SKM-1 treated with dmso at 0.1 percent for 144 hours (cell line): ENCODE results near the gene AGTRAP.
A peak's percentile ranks its signal among the peaks of the same experiment; 100 is the strongest.

Source experiments
- DNase-seq: peaks from one replicate; lab custom pipeline; 2025; ENCODE audit not compliant: unreplicated experiment; lab: John Stamatoyannopoulos, UW

Gene AGTRAP

DNA sequence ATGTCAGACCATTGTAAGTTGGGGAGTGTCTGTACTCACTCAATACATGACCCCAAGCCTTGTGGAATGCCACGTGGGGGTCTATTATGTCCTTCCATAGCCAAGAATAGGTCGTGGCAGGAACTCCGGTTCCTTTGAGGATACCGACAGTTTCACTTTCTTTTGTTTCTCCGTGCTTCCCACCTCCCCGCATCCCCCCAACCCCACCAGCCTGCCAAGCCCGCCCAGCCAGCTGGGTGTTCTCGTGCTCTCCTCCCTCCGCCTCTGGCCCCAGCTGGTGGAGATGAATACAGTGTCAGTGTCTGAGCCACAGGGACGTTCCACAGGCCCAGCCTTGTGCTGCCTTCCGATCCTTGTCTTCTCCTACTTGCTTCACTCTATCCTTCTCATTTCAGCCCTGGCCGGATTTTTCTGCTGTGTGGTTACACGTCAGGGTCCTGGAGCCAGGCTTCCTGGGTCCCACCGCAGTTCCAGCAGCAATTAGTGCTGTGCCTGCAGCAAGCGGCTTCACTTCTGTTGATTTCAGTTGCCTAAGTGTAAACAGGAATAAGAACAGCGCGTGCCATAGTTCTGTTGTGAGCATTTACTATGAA is 4.1 kb upstream of the AGTRAP start:
- no peak for DNase-seq

DNA sequence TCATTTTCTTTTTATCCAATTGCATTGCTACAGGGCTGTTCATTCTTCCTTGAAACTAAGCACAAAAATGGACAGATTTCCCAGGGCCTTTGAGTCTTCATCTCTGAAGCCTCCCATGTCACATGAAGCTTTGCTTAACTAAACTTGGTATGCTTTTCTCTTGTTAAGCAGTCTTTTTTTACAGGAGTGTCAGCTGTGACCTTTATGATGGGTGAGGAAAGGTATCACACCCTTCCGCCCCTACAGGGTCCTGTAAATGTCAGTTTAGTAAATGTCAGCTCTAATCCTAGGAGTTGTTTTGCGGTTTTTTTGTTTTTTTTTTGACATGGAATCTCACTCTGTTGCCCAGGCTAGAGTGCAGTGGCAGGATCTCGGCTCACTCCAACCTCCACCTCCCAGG is 2.6 kb upstream of the AGTRAP start:
- DNase-seq = no peak

DNA sequence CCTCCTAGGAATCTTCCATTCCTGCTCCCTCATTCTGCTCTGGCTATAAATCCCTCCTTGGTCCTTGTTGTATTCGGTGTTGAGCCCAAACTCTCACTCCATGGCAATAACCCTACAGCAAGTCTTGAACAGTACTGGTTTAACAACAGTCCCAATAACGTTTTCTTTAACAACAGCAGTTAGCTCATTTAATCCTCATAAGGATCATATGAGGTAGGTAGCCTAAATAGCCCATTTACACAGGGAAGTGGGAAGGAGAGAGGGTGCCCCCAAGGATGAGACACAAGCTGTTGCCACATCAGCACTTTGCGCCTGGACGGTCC is 444 bp upstream of the AGTRAP start:
- no peak for DNase-seq

DNA sequence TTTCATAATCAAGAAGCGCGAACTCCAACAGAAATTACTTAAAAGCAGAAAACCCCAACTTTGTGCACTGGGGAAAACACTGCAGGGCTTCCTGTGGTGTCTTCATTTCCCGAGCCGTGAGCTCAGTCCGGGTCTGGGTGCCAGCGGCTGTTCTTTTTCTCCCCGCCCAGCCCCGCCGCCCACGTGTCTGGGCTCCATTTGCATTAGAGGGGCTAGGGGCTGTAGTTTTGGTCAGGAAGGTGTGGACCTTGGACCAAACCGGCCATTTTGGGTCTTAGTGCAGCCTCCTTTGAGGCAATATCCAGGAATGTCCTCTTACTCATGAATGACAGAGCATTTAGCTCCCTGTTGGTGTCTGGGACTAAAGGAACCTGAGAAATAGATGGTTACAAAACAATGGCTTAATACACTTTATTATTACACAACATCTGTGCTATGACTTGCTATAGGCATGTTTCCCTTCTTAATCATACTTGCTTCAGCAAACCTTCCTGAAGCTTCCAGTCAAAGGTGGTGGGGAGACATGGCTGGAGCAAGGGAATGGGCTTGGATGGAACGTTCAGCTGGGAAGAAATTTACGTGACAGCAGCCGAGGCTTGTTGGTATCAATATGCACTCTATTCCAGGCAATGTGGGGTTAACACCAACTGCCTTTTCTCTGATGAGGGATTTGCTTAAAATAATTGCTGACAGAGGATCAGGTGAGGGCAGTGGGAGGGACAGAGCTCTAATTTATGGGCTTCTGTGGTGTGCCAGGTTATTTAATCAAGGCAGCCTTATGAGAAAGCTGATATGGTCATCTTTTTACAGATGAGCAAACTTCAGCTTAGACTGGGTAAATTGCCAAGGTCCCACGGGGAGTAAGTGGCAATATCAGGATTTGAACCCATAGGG is 1.1 kb downstream of the AGTRAP start:
- peak; percentile 91 for DNase-seq

DNA sequence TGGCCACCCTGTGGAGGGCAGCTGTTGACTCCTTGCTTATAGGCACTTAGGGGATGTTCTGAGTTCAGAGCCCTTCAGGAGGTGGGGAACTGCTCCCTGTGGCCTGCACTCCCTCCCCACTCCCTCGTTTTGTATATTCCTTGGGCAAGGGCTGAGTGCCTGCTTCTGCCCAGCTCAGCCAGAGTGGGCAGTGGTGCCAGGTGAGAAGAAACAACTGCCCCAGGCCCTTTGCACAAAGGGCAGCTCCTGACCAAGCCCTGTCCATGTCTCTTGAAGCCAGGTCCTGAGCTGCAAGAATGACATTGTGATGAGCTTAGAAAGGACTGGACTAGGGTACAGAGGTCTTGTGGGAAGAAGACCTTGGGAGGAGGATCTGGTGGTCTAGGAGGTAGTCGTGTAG is 2.2 kb downstream of the AGTRAP start:
- no peak for DNase-seq

DNA sequence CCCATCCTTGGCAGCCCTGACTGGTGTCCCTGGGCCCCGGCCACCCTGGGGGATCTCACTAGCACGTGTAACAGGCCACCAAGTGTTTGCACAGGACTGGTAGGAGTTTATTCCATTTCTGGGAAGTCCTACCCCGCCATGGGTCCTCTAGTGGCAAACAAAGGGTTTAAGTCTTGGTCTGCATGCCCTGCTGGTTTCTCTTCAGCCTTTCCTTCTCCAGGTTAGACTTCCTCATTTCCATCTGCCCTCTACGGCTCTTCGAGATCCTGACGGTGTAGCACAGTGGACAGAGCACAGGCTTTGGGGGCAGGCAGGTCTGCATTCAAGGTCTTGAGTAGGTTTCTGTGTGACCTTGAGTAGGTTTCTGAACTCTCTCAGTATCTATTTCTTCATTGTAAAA is 2.8 kb downstream of the AGTRAP start:
- DNase-seq = peak; percentile 70

DNA sequence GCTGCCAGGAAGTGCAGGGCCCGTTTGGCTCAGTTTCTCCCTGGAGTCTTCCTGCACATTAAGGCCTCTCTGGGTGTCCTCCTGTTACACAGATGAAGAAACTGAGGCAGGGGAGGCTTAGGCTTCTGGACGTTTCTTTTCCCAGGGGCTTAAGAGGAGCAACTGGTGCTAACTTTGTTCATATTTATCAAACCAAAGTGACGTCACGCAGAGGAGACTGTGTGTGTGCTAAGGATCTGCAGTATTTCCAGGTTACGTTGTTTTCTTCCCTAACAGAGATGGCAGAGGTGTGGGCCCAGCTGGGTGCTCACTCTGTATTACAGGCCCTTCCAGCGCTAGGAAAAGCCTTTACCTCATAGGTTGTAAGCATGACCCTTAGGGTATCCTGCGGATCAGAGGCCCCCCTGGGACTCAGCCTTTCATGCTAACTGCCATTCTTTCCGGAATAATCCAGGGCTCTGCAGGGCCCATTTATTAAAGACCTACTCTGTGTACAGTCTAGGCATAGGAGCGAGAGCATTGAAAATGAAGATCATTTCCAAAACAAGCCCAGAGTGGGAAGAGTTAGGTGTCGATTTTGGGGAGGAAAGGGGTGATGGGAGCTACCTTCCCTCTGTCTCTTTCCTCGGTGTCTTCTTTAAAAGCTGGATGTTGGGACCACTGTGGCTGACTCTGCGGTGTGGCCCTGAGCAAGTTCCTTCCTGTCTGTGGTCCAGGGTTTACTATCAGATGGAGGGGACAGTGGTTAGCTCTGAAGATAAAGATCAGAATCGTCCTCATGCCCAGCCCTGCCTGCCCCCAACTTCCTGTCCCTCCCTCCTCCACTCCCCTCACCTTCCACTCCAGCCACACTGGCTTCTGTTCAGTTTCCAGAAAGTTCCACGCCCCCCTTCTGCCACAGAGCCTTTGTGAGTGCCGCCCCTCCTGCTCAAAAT is 4.6 kb downstream of the AGTRAP start:
- peak; percentile 82 for DNase-seq

DNA sequence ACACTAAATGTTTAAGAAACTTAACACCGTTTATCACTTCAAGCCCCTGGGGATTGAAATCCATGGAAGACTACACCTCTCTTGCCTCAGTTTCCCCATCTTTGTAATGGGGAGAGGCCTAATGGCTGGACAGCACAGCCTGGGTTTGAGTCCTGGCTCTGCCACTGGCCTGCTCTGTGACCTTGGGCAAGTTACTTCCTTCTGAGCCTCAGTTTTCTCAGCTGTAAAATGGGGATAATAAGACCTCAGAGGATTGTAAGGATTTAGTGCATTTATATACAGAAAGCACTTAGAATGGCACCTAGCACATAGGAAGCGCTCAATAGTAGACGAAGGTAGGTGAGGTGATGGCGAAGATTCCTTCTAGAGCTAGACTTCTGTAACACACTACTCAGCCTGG is 5.5 kb downstream of the AGTRAP start:
- no peak for DNase-seq

DNA sequence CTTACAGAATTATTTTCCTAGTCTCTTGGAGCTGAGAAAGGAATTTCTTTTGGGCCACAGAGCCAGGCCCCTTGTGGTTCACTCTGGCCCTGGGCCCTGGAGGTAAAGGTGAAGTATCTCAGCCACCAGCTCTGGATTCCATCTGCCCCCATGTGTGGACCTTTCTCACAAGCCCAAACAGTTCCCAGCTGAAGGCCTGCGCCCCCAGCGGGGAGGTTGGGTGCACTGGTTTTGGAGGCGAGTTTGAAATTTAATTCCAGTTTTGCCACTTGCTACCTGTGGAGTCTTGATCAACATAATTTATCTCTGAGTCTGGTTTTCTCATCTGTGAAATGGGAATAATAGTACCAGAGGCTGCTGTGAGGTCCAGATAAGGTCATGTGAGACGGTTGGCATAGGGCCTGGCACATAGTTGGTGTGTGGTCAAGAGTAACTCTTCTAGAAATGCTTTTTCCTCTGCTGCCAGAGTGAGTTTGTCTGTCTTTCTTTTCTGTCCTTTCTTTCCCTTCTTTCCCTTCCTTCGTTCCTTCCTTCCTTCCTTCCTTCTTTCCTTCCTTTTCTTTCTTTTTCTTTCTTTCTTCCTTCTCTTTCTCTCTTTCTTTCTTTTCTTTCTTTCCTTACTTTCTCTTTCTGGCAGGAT is 6.1 kb downstream of the AGTRAP start:
- DNase-seq = no peak

DNA sequence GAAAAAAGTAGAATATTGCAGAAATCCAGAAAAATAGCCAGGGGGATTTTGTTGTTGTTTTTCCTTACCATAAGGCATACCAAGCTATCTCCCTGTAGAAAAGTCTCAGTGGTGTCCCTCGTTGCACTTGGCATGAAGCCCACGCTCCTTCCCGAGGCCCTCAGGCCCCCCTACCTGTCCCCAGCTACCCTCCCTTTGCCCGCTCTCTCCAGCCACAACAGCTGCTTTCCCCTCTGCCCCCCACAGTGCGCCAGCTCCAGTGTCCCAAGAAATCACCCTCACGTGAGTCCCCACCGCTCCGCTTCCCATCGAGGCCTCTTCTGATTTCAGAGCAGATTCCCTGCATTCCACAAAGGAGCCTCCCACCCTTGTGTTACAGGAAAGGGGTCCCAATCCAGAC is 8.4 kb downstream of the AGTRAP start:
- DNase-seq = no peak

DNA sequence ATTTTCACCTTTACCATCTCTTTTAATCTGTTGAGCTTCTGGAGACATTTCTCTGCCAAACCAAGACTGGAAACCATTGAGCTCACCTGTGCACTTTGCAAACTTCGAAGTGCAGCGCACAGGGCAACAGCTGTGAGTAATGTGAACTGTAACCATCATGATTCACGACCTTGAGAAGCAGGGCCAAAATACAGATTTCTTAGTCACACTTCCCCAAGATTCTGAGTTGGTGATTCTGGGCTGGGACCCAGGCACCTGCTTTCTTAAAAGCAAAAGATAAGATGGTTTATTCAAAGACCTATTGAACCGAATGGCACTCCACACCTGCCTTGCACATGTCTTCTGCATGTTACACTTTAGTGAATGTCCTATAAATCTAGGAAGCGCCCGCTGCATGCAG is 10.2 kb downstream of the AGTRAP start:
- DNase-seq = no peak

DNA sequence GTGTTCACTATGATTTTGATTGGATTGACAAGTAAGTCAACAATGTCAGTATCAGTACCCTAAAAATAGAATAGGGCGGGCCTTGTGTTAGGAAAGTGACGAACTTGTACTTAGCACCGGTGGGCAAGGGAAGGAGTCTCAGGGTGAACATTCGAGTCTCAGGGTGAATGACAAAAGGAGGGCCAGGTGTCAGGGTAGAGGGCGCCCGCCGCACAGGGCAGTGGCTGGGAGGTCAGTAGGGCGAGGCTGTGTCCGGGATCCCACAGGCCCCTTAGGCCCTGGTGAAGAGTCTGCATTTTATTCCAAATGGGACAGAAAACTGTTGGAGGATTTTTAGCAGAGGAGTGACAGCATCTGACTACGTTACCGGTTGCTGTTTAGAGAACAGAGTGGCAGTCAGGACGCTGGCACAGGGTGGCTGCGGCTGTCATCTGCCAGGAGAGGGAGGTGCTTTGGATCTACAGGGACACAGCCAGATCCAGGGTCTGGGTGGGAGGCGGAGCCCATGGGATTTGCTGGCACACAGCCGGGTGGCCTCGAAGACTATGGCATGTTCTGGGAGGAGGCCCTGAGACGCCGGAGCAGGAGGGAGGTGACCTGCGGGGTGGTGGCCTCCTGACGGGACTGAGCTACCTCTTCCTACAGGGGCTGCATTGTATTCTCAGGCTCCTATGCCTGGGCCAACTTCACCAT is 11.0 kb downstream of the AGTRAP start:
- DNase-seq = no peak

DNA sequence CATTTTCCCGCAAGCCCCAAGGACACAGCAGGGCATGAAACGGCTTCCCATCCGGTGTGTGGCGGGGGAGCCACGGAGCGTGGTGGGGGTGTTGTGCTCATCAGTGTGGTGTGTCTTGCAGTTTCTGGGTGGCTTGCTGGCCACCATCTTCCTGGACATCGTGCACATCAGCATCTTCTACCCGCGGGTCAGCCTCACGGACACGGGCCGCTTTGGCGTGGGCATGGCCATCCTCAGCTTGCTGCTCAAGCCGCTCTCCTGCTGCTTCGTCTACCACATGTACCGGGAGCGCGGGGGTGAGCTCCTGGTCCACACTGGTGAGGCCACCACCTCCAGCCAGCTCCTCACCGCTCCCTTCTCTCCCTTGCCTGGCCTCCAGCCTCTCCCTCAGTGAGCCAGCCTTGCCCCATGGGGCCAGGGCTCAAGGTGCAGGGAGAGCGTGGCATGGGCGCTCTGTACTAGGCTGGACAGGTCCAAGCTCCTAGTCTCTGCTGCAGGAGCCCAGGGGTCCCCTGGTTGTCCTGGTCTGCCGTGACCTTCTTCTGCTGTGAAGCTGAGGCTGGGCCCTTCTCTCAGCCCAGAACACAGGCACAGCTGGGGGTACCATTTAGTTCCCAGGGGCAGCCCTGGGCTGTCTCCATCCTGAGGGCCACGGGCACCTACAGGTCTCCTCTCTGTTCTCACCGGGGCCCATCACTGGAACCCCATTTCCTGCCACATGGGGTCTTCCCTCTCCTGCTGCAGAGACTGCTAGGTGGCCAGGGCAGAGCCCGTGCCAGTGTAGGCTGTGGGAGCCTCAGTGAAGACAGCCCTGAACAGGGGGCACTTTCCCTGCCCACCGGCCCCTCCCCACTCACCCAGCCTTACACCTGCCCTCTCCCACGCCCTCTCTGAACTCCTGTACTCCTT is 12.6 kb downstream of the AGTRAP start:
- DNase-seq = no peak

DNA sequence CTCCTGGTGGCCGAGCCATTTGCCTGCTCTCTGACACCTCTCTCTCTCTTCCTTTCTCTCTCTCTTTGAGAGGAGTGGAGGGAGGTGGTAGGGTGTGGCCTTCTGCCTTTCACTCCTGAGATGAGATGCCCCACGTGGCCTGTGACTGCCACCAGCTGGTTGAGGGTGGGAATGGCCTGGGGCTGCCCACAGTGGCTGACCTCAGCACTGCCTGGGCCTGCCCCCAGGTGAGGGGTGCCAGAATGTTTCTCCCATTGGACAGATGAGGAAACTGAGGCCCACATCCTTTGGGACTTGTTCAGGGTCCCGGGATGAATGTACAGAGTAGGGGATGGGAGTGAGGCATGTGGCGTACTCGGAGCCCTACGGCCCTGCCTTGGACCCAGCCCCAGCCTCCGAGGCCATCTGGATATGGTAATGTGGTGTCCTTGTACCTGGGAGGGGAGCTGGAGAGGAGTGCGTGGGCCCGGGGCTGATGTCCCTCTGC is 13.3 kb downstream of the AGTRAP start:
- DNase-seq = peak; percentile 42

DNA sequence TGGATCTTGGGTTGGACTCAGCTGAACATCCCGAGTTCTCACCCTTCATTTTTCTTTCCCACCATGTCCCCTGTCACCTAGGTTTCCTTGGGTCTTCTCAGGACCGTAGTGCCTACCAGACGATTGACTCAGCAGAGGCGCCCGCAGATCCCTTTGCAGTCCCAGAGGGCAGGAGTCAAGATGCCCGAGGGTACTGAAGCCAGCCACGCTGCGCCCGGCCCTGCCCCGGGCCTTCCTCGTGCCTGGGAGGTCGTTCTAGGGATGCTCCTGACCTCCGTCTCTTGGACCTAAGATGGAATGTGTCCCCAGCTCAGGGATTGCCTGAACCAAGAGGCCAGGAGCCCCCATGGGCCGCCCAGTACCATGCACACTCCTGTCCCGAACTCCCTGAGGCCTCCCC is 14.1 kb downstream of the AGTRAP start:
- DNase-seq = no peak

DNA sequence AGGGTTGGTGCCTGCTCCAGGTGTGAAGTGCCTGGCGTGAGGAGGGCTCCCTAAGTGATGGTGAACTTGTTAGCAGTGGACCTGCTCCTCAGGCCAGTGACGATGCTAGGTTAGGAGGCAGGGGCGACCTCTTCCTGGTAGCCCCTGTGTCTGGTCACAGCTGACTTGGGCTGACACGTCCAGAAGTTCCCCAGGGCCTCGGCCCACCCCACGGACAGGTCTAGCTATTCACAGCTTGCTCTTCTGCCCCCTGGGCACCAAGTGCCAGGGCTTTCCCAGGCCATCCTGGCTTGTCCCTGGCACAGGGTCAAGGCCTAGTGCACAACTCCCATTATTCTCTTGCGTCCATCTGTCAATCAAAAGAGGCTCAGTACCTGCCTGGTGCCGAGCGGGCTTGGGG is 15.2 kb downstream of the AGTRAP start:
- no peak for DNase-seq

DNA sequence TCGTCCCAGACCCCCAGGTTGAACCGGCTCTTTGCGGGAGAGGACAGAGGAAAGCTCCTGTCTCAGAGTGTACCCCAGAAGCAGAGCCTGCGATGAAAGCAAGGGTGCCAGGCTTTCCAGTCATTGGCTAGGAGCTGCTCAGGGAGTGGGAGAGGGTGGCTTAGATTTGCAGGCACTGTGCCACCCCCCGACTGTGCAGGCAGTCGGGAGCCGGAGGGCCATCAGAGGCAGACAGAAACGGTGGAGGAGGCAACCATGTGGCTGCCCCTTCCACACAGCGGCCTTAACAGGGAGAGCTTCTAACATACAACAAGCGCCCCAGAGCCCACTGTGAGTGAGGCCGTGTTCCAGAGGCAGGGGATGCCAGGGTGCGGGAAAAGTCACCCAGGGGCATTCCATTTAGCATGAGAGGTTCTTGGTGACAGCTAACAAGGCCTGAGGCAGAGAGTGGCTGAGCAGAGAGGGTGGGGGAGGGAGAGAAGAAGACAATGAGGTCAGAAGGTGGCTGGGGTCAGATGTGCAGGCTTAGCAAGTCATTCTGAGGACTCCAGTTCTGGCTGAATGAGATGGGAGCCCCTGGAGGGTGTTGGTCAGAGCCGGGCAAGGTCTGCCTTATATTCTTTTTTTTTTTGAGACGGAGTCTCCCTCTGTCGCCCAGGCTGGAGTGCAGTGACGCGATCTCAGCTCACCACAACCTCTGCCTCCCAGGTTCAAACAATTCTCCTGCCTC is 16.6 kb downstream of the AGTRAP start:
- DNase-seq = no peak

DNA sequence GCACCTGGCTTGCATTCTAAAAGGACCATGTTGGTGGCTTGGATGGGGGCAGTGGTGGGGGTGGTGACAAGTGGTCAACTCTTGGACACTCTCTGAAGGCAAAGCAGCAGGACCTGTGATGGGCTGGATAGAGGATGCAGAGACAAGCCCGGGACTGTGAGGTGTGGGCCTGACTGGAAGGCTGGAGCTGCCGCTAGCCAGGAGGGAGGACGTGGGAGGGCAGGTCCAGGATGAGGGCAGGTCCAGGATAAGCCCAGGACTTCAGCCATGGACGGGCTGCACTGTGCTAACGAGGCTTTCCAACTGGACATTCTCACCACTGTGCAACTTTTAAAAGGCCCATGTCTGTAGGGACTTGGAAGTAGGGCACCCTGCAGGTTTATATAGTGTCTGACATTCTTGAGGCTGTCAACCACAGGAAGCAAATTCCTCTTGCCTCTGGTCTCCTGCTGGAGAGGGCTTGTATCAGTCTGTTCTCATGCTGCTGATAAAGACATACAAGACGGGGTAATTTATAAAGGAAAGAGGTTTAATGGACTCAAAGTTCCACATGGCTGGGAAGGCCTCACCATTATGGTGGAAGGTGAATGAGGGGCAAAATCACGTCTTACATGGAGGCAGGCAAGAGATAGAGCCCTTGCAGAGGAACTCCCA is 17.7 kb downstream of the AGTRAP start:
- DNase-seq = no peak
